ENCODE data around the gene ZNF391. TPM values are rescaled to one million over a fixed set of nuclear protein-coding genes. Genes with fewer than 3 reads are reported as not detected.
"Not testable (repeated sequence)": the region's sequence is repeated elsewhere in the genome, so short reads cannot be mapped to it uniquely, and the experiment has no call there.

ZNF391 gene
- total RNA-seq, 1 donor from 2014 or later: 2.4 TPM

- DNase-seq (ENCODE audit: extremely low spot score, unreplicated experiment): no peak
- Mint-ChIP-seq H3K4me1 (ENCODE audit: unreplicated experiment) (no peaks in the 10 kb centered on the region), H3K27ac (ENCODE audit: unreplicated experiment) (no peak overlapping the region), H3K36me3 (ENCODE audit: unreplicated experiment) (no peaks in the 10 kb centered on the region), H3K9me3 (ENCODE audit: unreplicated experiment) (peaks cover 26% of the 10 kb centered on the region), H3K4me3 (ENCODE audit: unreplicated experiment) (no peak overlapping the region), H3K27me3 (ENCODE audit: unreplicated experiment) (no peaks in the 10 kb centered on the region)
- TF ChIP-seq, protein P1, sequence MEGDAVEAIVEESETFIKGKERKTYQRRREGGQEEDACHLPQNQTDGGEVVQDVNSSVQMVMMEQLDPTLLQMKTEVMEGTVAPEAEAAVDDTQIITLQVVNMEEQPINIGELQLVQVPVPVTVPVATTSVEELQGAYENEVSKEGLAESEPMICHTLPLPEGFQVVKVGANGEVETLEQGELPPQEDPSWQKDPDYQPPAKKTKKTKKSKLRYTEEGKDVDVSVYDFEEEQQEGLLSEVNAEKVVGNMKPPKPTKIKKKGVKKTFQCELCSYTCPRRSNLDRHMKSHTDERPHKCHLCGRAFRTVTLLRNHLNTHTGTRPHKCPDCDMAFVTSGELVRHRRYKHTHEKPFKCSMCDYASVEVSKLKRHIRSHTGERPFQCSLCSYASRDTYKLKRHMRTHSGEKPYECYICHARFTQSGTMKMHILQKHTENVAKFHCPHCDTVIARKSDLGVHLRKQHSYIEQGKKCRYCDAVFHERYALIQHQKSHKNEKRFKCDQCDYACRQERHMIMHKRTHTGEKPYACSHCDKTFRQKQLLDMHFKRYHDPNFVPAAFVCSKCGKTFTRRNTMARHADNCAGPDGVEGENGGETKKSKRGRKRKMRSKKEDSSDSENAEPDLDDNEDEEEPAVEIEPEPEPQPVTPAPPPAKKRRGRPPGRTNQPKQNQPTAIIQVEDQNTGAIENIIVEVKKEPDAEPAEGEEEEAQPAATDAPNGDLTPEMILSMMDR (IDR thresholded peaks at IDR 0.05): no peak
Observed at GRCh38 chr6:27419363-27419762, 30.8 kb downstream of the ZNF391 start.

- Mint-ChIP-seq H3K27ac (ENCODE audit: unreplicated experiment) (no peak overlapping the region), H3K4me1 (ENCODE audit: unreplicated experiment) (no peaks in the 10 kb centered on the region), H3K27me3 (ENCODE audit: unreplicated experiment) (no peaks in the 10 kb centered on the region), H3K4me3 (ENCODE audit: unreplicated experiment) (no peak overlapping the region), H3K36me3 (ENCODE audit: unreplicated experiment) (no peaks in the 10 kb centered on the region), H3K9me3 (ENCODE audit: unreplicated experiment) (peaks cover 15% of the 10 kb centered on the region)
- DNase-seq (ENCODE audit: extremely low spot score, unreplicated experiment): no peak
- TF ChIP-seq, protein P1 (IDR thresholded peaks at IDR 0.05): no peak
Observed at GRCh38 chr6:27422651-27423332, 34.2 kb downstream of the ZNF391 start.

DNA sequence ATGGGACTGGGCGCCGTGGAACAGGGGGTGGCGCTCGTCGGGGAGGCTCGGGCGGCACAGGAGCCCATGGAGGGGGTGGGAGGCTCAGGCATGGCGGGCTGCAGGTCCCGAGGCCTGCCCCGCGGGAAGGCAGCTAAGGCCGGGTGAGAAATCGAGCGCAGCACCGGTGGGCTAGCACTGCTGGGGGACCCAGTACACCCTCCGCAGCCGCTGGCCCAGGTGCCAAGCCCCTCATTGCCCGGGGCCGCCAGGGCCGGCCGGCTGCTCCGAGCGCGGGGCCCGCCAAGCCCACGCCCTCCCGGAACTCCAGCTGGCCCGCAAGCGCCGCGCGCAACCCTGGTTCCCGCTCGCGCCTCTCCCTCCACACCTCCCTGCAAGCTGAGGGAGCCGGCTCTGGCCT, 36.3 kb downstream of the ZNF391 start:
- not testable (repeated sequence) for H3K27ac Mint-ChIP-seq (ENCODE audit: unreplicated experiment); H3K4me1 Mint-ChIP-seq (ENCODE audit: unreplicated experiment); DNase-seq (ENCODE audit: extremely low spot score, unreplicated experiment); H3K27me3 Mint-ChIP-seq (ENCODE audit: unreplicated experiment); H3K36me3 Mint-ChIP-seq (ENCODE audit: unreplicated experiment); H3K4me3 Mint-ChIP-seq (ENCODE audit: unreplicated experiment)
- H3K9me3 Mint-ChIP-seq (ENCODE audit: unreplicated experiment): peaks cover 21% of the 10 kb centered on the region

GRCh38 chr6:27426045-27426620, 37.6 kb downstream of the ZNF391 start:
- H3K36me3 Mint-ChIP-seq (ENCODE audit: unreplicated experiment): no peaks in the 10 kb centered on the region
- DNase-seq (ENCODE audit: extremely low spot score, unreplicated experiment): no peak
- H3K4me3 Mint-ChIP-seq (ENCODE audit: unreplicated experiment): no peak overlapping the region
- no peaks in the 10 kb centered on the region for H3K4me1 Mint-ChIP-seq (ENCODE audit: unreplicated experiment)
- TF ChIP-seq, protein P1 (IDR thresholded peaks at IDR 0.05): no peak
- no peak overlapping the region for H3K27ac Mint-ChIP-seq (ENCODE audit: unreplicated experiment)
- peaks cover 19% of the 10 kb centered on the region for H3K9me3 Mint-ChIP-seq (ENCODE audit: unreplicated experiment)
- no peaks in the 10 kb centered on the region for H3K27me3 Mint-ChIP-seq (ENCODE audit: unreplicated experiment)

DNA sequence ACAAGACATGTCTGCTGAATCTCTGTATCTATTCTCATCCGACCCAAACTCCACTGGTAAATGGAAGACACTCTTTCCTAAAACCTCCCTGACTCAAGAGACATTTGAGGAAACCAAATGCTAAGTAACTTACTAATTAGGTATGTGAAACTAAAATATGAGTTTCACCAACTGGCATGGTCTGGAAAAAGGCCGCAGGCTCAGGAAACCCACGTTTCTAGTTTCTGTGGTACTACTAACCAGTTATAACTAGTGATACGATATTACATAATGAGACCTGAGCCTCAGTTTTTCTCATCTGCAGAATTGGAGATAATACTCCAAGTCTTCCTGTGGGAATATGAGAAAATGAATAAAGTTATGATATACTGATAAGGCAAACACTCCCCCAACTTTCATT, 39.9 kb downstream of the ZNF391 start:
- Mint-ChIP-seq H3K4me1 (ENCODE audit: unreplicated experiment) (no peaks in the 10 kb centered on the region), H3K36me3 (ENCODE audit: unreplicated experiment) (no peaks in the 10 kb centered on the region), H3K27me3 (ENCODE audit: unreplicated experiment) (no peaks in the 10 kb centered on the region), H3K27ac (ENCODE audit: unreplicated experiment) (no peak overlapping the region), H3K9me3 (ENCODE audit: unreplicated experiment) (peaks cover 24% of the 10 kb centered on the region), H3K4me3 (ENCODE audit: unreplicated experiment) (no peak overlapping the region)
- TF ChIP-seq, protein P1 (IDR thresholded peaks at IDR 0.05): no peak
- no peak for DNase-seq (ENCODE audit: extremely low spot score, unreplicated experiment)

All from osteocyte (in vitro differentiated cells).